ENCODE results near the gene COL4A2.

The COL4A2 gene

DNA sequence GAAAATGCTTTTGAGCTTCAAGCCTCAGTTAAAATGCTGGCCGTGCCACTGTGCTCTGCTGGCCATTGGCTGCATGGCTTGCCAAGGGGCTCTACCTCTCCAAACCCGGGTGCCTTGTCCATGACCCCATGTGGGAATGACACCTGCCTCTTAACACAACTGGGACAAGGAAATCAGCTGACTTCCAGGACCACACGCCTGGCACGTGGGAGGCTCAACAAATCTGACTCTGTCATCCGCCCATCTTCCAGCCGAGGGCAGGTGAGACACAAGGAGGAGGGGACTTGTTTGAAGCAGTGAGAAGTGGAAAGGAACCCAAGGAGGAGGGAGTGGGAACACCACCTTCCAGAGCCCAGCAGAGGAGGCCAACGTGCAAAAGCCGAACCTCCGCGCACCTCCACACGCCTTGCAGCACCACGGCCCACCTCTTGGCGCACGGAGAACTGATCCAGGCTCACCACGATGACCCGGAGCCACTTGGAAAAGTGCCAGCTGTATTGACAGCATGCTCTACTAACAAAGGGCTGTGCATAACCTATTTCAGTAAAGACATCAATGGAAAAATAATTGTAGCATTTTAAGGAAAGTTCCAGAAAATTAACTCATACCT is 38.4 kb upstream of the COL4A2 start:
- Histone ChIP-seq H3K9ac (ENCODE audit: insufficient read length) (no peak overlapping the region), H3K9me3 (ENCODE audit: low read depth, low read length) (no peaks in the 10 kb centered on the region), H3K4me3 (no peak overlapping the region), H3K36me3 (ENCODE audit: insufficient read depth, low read length) (no peaks in the 10 kb centered on the region), H3K27ac (no peak overlapping the region)
- TF ChIP-seq EZH2 (IDR thresholded peaks at IDR 0.05), result no peak
- TF ChIP-seq POLR2AphosphoS5 (IDR thresholded peaks at IDR 0.05; ENCODE audit: borderline replicate concordance, low read depth, low read length), result no peak
- TF ChIP-seq FOXP2 (optimal IDR thresholded peaks at IDR 0.05; ENCODE audit: control extremely low read depth, extremely low read length, insufficient read depth), result no peak
- no peak for DNase-seq (ENCODE audit: low read depth, low spot score)

DNA sequence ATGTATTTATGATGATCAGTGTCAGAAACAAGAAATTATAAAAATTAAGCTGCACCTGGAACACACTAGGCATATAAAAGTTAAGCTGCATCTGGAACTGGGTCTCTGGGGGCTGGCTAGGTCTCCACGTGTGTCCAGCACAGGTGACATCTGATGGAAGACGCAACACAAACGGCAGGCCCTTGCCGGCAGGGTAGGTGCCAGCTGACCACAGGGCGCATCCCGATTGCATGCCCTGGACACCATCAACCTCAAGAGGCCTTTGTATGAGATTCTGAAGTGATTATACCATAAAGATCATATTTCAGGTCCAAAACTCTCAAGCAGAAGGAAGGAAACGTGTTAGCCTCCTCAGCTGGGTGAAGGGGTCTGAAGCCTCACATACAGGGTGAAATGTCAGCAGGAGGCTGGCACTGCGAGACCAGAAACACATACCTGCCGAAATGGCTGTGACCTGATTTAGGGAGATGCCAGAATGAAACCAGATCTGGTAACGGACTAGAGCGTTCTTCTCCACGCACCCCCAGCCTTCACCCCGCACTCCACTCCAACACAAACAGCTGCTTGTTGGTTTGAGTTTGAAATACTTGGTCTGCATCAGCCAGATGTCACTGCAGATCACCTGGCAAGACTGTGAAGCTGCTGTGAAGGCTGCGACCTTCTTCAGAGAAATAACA is 37.4 kb upstream of the COL4A2 start:
- no peaks in the 10 kb centered on the region for H3K9me3 ChIP-seq (ENCODE audit: low read depth, low read length)
- no peaks in the 10 kb centered on the region for H3K36me3 ChIP-seq (ENCODE audit: insufficient read depth, low read length)
- H3K4me3 ChIP-seq, result no peak overlapping the region
- TF ChIP-seq FOXP2 (optimal IDR thresholded peaks at IDR 0.05; ENCODE audit: control extremely low read depth, extremely low read length, insufficient read depth) (no peak), POLR2AphosphoS5 (IDR thresholded peaks at IDR 0.05; ENCODE audit: borderline replicate concordance, low read depth, low read length) (no peak), EZH2 (IDR thresholded peaks at IDR 0.05) (no peak)
- DNase-seq (ENCODE audit: low read depth, low spot score), result no peak
- no peak overlapping the region for H3K9ac ChIP-seq (ENCODE audit: insufficient read length)
- H3K27ac ChIP-seq, result no peak overlapping the region

DNA sequence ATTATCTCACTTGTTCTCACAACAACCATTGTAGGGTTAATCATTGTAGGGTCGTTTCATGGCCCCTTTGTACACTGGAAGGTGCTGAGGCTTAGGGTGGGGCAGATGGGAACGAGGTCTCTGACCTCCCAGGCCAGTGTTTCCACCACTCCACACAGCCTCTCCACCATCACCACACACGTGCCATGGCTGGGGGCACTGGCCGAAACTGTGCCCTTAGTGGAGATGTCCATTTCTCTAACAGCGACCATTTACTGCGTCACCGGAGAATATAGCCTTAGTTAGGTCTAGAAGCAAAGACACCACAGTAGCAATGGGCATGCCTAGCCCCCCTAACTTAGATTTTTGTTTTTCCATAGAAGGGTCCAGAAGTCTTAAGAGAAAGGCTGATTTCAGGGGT is 36.6 kb upstream of the COL4A2 start:
- Histone ChIP-seq H3K36me3 (ENCODE audit: insufficient read depth, low read length) (no peaks in the 10 kb centered on the region), H3K9me3 (ENCODE audit: low read depth, low read length) (no peaks in the 10 kb centered on the region), H3K27ac (no peak overlapping the region), H3K4me3 (no peak overlapping the region), H3K9ac (ENCODE audit: insufficient read length) (no peak overlapping the region)
- no peak for DNase-seq (ENCODE audit: low read depth, low spot score)
- TF ChIP-seq FOXP2 (optimal IDR thresholded peaks at IDR 0.05; ENCODE audit: control extremely low read depth, extremely low read length, insufficient read depth) (no peak), POLR2AphosphoS5 (IDR thresholded peaks at IDR 0.05; ENCODE audit: borderline replicate concordance, low read depth, low read length) (no peak), EZH2 (IDR thresholded peaks at IDR 0.05) (no peak)

DNA sequence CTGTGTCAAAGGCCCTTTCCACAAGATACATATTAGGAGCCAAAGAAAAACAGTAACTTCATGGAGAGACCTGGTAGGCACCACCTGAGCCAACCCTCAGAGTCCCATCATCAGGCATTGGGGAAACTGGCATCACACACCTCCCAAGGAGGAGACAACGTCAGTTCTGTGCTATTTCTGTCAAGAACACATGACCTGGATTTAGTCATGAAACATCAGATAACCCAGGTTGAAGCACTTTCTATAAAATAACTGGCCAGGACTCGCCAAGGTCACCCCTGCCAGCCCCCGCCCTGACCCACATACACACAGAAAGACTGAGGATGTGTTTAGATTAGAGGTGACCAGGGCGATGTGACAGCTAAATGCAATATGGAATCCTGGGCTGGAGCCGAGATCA is 35.8 kb upstream of the COL4A2 start:
- no peak for TF ChIP-seq EZH2 (IDR thresholded peaks at IDR 0.05)
- TF ChIP-seq POLR2AphosphoS5 (IDR thresholded peaks at IDR 0.05; ENCODE audit: borderline replicate concordance, low read depth, low read length), result no peak
- no peak for TF ChIP-seq FOXP2 (optimal IDR thresholded peaks at IDR 0.05; ENCODE audit: control extremely low read depth, extremely low read length, insufficient read depth)
- H3K9me3 ChIP-seq (ENCODE audit: low read depth, low read length), result no peaks in the 10 kb centered on the region
- H3K27ac ChIP-seq, result no peak overlapping the region
- no peaks in the 10 kb centered on the region for H3K36me3 ChIP-seq (ENCODE audit: insufficient read depth, low read length)
- no peak overlapping the region for H3K9ac ChIP-seq (ENCODE audit: insufficient read length)
- H3K4me3 ChIP-seq, result no peak overlapping the region
- no peak for DNase-seq (ENCODE audit: low read depth, low spot score)

DNA sequence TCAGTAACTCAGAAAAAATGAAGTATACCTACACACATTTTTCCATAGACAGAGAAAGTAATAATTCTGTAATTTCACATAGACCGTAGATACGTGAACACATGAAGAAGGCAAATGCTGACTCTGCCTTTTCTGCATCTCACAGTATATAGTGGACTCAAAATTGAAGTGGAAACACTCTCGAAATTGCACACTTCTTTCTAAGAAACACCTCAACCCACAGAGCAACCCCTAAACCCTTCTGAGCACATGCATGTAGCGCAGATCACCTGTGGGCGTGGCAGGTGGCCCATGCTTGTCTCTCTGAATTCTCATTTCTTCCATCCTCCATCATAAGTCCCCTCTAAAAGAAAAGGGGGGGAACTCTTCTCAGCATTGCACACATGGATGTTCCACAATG is 34.9 kb upstream of the COL4A2 start:
- no peak overlapping the region for H3K27ac ChIP-seq
- no peak overlapping the region for H3K4me3 ChIP-seq
- TF ChIP-seq POLR2AphosphoS5 (IDR thresholded peaks at IDR 0.05; ENCODE audit: borderline replicate concordance, low read depth, low read length) (no peak), EZH2 (IDR thresholded peaks at IDR 0.05) (no peak), FOXP2 (optimal IDR thresholded peaks at IDR 0.05; ENCODE audit: control extremely low read depth, extremely low read length, insufficient read depth) (no peak)
- H3K9me3 ChIP-seq (ENCODE audit: low read depth, low read length), result no peaks in the 10 kb centered on the region
- no peak overlapping the region for H3K9ac ChIP-seq (ENCODE audit: insufficient read length)
- H3K36me3 ChIP-seq (ENCODE audit: insufficient read depth, low read length), result no peaks in the 10 kb centered on the region
- DNase-seq (ENCODE audit: low read depth, low spot score), result no peak

DNA sequence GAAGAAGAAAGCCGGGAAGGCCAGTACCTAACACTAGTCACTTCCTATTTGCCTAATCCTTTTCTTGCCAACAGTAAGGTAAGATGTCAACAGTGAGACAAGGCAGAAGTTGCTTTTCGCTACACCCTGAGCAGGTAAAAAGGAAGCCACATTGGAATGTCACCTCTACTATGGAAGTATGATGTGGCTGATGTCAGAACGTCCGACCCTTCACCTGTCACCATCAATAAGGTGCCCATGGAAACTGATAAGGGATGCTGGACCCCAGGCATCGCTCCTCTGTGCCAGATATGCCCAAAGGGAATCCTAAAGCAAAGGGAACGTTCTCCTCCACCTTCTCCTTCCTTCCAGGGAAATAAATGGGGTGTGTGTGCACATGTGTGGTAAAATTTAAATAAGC is 34.4 kb upstream of the COL4A2 start:
- Histone ChIP-seq H3K9ac (ENCODE audit: insufficient read length) (no peak overlapping the region), H3K4me3 (no peak overlapping the region), H3K9me3 (ENCODE audit: low read depth, low read length) (no peaks in the 10 kb centered on the region), H3K27ac (no peak overlapping the region), H3K36me3 (ENCODE audit: insufficient read depth, low read length) (no peaks in the 10 kb centered on the region)
- no peak for DNase-seq (ENCODE audit: low read depth, low spot score)
- no peak for TF ChIP-seq EZH2 (IDR thresholded peaks at IDR 0.05)
- no peak for TF ChIP-seq FOXP2 (optimal IDR thresholded peaks at IDR 0.05; ENCODE audit: control extremely low read depth, extremely low read length, insufficient read depth)
- TF ChIP-seq POLR2AphosphoS5 (IDR thresholded peaks at IDR 0.05; ENCODE audit: borderline replicate concordance, low read depth, low read length), result no peak

DNA sequence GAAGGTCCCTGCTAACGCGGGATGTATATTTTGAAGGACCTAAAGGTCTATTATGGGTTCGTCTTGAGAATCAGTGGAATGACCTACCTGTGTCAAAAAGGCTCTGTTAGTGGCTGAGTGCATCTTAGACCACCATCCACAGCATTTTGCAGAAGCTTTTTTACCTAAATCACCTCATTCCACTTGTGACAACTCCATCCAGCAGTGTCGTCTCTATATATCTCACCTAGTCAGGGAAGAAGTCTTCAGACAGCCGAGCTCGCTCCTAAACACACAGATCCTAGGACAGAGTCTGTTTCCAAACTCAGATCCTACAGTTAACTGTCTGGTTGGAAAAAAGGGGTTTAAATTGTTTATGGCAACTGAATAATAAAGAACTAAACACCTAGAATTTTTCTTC is 33.8 kb upstream of the COL4A2 start:
- H3K36me3 ChIP-seq (ENCODE audit: insufficient read depth, low read length), result no peaks in the 10 kb centered on the region
- DNase-seq (ENCODE audit: low read depth, low spot score), result no peak
- no peak overlapping the region for H3K27ac ChIP-seq
- H3K4me3 ChIP-seq, result no peak overlapping the region
- no peak for TF ChIP-seq FOXP2 (optimal IDR thresholded peaks at IDR 0.05; ENCODE audit: control extremely low read depth, extremely low read length, insufficient read depth)
- TF ChIP-seq EZH2 (IDR thresholded peaks at IDR 0.05), result no peak
- TF ChIP-seq POLR2AphosphoS5 (IDR thresholded peaks at IDR 0.05; ENCODE audit: borderline replicate concordance, low read depth, low read length), result no peak
- H3K9ac ChIP-seq (ENCODE audit: insufficient read length), result no peak overlapping the region
- no peaks in the 10 kb centered on the region for H3K9me3 ChIP-seq (ENCODE audit: low read depth, low read length)

DNA sequence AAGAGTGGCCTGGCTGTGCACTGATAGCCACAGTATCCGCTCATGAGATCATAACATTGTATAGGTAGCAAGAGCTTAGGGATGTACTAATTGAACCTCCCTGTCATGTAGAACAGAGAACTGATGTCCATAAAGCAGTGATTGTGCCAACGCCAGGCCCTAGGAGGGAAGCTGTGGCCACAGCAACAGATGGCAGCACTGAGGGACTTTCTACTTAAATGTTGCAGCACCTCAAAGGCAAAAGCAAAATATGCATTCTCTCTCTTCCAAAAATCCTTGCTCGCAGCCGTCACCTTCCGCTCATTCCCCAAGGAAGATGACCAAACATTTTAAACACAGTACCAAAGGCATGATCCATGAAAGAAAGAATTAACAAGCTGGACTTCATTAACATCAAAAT is 32.4 kb upstream of the COL4A2 start:
- TF ChIP-seq FOXP2 (optimal IDR thresholded peaks at IDR 0.05; ENCODE audit: control extremely low read depth, extremely low read length, insufficient read depth) (no peak), POLR2AphosphoS5 (IDR thresholded peaks at IDR 0.05; ENCODE audit: borderline replicate concordance, low read depth, low read length) (no peak), EZH2 (IDR thresholded peaks at IDR 0.05) (no peak)
- H3K9ac ChIP-seq (ENCODE audit: insufficient read length), result no peak overlapping the region
- H3K36me3 ChIP-seq (ENCODE audit: insufficient read depth, low read length), result no peaks in the 10 kb centered on the region
- H3K4me3 ChIP-seq, result no peak overlapping the region
- no peak overlapping the region for H3K27ac ChIP-seq
- H3K9me3 ChIP-seq (ENCODE audit: low read depth, low read length), result no peaks in the 10 kb centered on the region
- no peak for DNase-seq (ENCODE audit: low read depth, low spot score)
